Rectal smooth muscle tissue (tissue), 1 donor: ENCODE results near the gene OR12D2.
"Not testable (repeated sequence)": the region's sequence is repeated elsewhere in the genome, so short reads cannot be mapped to it uniquely, and the experiment has no call there.

Source experiments
- H3K27ac ChIP-seq: one replicate; pipeline ENCODE4 v1.7.0; 2013; ENCODE audit warnings: low read depth, low read length, inconsistent platforms
- H3K27me3 ChIP-seq: one replicate; pipeline ENCODE4 v1.7.0; 2013; ENCODE audit warnings: low read length; ENCODE audit not compliant: control insufficient read depth, insufficient read depth
- H3K36me3 ChIP-seq: one replicate; pipeline ENCODE4 v1.7.0; 2013; ENCODE audit warnings: low read length; ENCODE audit not compliant: control insufficient read depth, insufficient read depth
- H3K4me1 ChIP-seq: one replicate; pipeline ENCODE4 v1.7.0; 2013; ENCODE audit warnings: low read length; ENCODE audit not compliant: control insufficient read depth, insufficient read depth
- H3K4me3 ChIP-seq: one replicate; pipeline ENCODE4 v1.7.0; 2013; ENCODE audit warnings: low read length
- H3K9ac ChIP-seq: one replicate; pipeline ENCODE4 v1.7.0; 2013; ENCODE audit warnings: low read length

Gene OR12D2

GRCh38 chr6:29395331-29395730, at the start of gene OR12D2:
Gene OR12D2, plus strand, starts transcription at chr6:29395631. Its CDS starts 1,069 bp downstream, at chr6:29396700.
- H3K36me3 ChIP-seq = no peaks in the 10 kb centered on the region
- H3K27ac ChIP-seq = no peak within 1 kb of the TSS
- no peaks in the 10 kb centered on the region for H3K4me1 ChIP-seq
- H3K9ac ChIP-seq = no peak within 1 kb of the TSS
- H3K4me3 ChIP-seq = no peak within 1 kb of the TSS
- no peaks in the 10 kb centered on the region for H3K27me3 ChIP-seq

- H3K36me3 ChIP-seq, H3K27ac ChIP-seq, H3K4me3 ChIP-seq, H3K4me1 ChIP-seq, H3K9ac ChIP-seq, H3K27me3 ChIP-seq: not testable (repeated sequence)
Measured at GRCh38 chr6:29349348-29349747, 46.1 kb upstream of the OR12D2 start.

GRCh38 chr6:29354980-29355379, 40.5 kb upstream of the OR12D2 start:
- Histone ChIP-seq H3K36me3 (no peaks in the 10 kb centered on the region), H3K4me1 (no peaks in the 10 kb centered on the region), H3K9ac (no peak overlapping the region), H3K27me3 (no peaks in the 10 kb centered on the region), H3K27ac (no peak overlapping the region), H3K4me3 (no peak overlapping the region)

- Histone ChIP-seq H3K27me3 (no peaks in the 10 kb centered on the region), H3K4me1 (no peaks in the 10 kb centered on the region), H3K36me3 (no peaks in the 10 kb centered on the region), H3K27ac (no peak overlapping the region), H3K4me3 (no peak overlapping the region), H3K9ac (no peak overlapping the region)
Measured at GRCh38 chr6:29355603-29356002, 39.8 kb upstream of the OR12D2 start.

- Histone ChIP-seq H3K36me3 (no peaks in the 10 kb centered on the region), H3K4me3 (no peak within 1 kb of the TSS), H3K4me1 (no peaks in the 10 kb centered on the region), H3K9ac (no peak within 1 kb of the TSS), H3K27ac (no peak within 1 kb of the TSS), H3K27me3 (no peaks in the 10 kb centered on the region)
Measured at GRCh38 chr6:29368765-29369164, 26.7 kb upstream of the OR12D2 start, which contains the start of gene OR5V1. Gene OR5V1, minus strand, starts transcription at chr6:29368865. Its CDS starts 12,670 bp downstream, at chr6:29356195.

- no peak within 1 kb of the TSS for H3K9ac ChIP-seq
Measured at GRCh38 chr6:29375191-29375590, 20.2 kb upstream of the OR12D2 start, which contains the start of gene OR12D3. Gene OR12D3, minus strand, starts transcription at chr6:29375291. Its CDS starts 4 bp downstream, at chr6:29375287.

GRCh38 chr6:29376003-29376402, 19.4 kb upstream of the OR12D2 start:
- no peak overlapping the region for H3K9ac ChIP-seq
- H3K27me3 ChIP-seq = no peaks in the 10 kb centered on the region
- no peak overlapping the region for H3K4me3 ChIP-seq
- H3K27ac ChIP-seq = no peak overlapping the region
- no peaks in the 10 kb centered on the region for H3K36me3 ChIP-seq
- H3K4me1 ChIP-seq = no peaks in the 10 kb centered on the region

More at GRCh38 chr6:29375191-29375590, 20.2 kb upstream of the OR12D2 start, which contains the start of gene OR12D3:
- H3K4me3 ChIP-seq = no peak within 1 kb of the TSS
- no peaks in the 10 kb centered on the region for H3K36me3 ChIP-seq
- H3K27ac ChIP-seq = no peak within 1 kb of the TSS
- no peaks in the 10 kb centered on the region for H3K27me3 ChIP-seq
- H3K4me1 ChIP-seq = no peaks in the 10 kb centered on the region

GRCh38 chr6:29388533-29388932, 6.9 kb upstream of the OR12D2 start:
- H3K27ac ChIP-seq = no peak overlapping the region
- H3K4me1 ChIP-seq = no peaks in the 10 kb centered on the region
- H3K27me3 ChIP-seq = no peaks in the 10 kb centered on the region
- H3K9ac ChIP-seq = no peak overlapping the region
- no peaks in the 10 kb centered on the region for H3K36me3 ChIP-seq
- H3K4me3 ChIP-seq = no peak overlapping the region

- Histone ChIP-seq H3K36me3 (no peaks in the 10 kb centered on the region), H3K27me3 (no peaks in the 10 kb centered on the region), H3K4me3 (no peak overlapping the region), H3K27ac (no peak overlapping the region), H3K4me1 (no peaks in the 10 kb centered on the region), H3K9ac (no peak overlapping the region)
Measured at GRCh38 chr6:29399525-29399924, 4.1 kb downstream of the OR12D2 start.

GRCh38 chr6:29403801-29404200, 8.4 kb downstream of the OR12D2 start:
- H3K9ac ChIP-seq = no peak overlapping the region
- no peaks in the 10 kb centered on the region for H3K36me3 ChIP-seq
- no peaks in the 10 kb centered on the region for H3K27me3 ChIP-seq
- H3K27ac ChIP-seq = no peak overlapping the region
- H3K4me3 ChIP-seq = no peak overlapping the region
- H3K4me1 ChIP-seq = no peaks in the 10 kb centered on the region

GRCh38 chr6:29414588-29414987, 19.2 kb downstream of the OR12D2 start, which contains the start of gene OR12D1:
Gene OR12D1, plus strand, starts transcription at chr6:29414928.
- Histone ChIP-seq H3K4me1 (no peaks in the 10 kb centered on the region), H3K36me3 (no peaks in the 10 kb centered on the region), H3K4me3 (no peak within 1 kb of the TSS), H3K27ac (no peak within 1 kb of the TSS), H3K9ac (no peak within 1 kb of the TSS), H3K27me3 (no peaks in the 10 kb centered on the region)

- no peaks in the 10 kb centered on the region for H3K36me3 ChIP-seq
- H3K9ac ChIP-seq = no peak overlapping the region
- H3K27me3 ChIP-seq = no peaks in the 10 kb centered on the region
- H3K4me1 ChIP-seq = no peaks in the 10 kb centered on the region
- H3K4me3 ChIP-seq = no peak overlapping the region
- H3K27ac ChIP-seq = no peak overlapping the region
Measured at GRCh38 chr6:29419516-29419915, 24.1 kb downstream of the OR12D2 start.

GRCh38 chr6:29424168-29424567, 28.7 kb downstream of the OR12D2 start:
- H3K27me3 ChIP-seq = no peaks in the 10 kb centered on the region
- no peak overlapping the region for H3K9ac ChIP-seq
- no peaks in the 10 kb centered on the region for H3K36me3 ChIP-seq
- H3K27ac ChIP-seq = no peak overlapping the region
- no peaks in the 10 kb centered on the region for H3K4me1 ChIP-seq
- H3K4me3 ChIP-seq = no peak overlapping the region
